Chondrocyte (in vitro differentiated cells): Measurements from ENCODE around the gene CADM1. TPM values are rescaled to one million over a fixed set of nuclear protein-coding genes. Genes with fewer than 3 reads are reported as not detected.

ENCODE experiments used
- DNase-seq: peaks from one replicate; pipeline ENCODE4 v3.0.0; 2021; ENCODE audit warnings: mixed read lengths, low spot score
- H3K27ac Mint-ChIP-seq: one replicate; pipeline ENCODE4 v1.8.0; 2021; ENCODE audit warnings: mild to moderate bottlenecking, moderate library complexity, mixed read lengths; ENCODE audit not compliant: unreplicated experiment
- H3K27me3 Mint-ChIP-seq: 2 replicates; pipeline ENCODE4 v1.8.0; 2021; ENCODE audit warnings: low read depth, mixed read lengths
- H3K36me3 Mint-ChIP-seq: 2 replicates; pipeline ENCODE4 v1.8.0; 2021; ENCODE audit warnings: low read depth, mixed read lengths
- H3K4me1 Mint-ChIP-seq: 2 replicates; pipeline ENCODE4 v1.8.0; 2021; ENCODE audit warnings: low read depth, mild to moderate bottlenecking, mixed read lengths
- H3K4me3 Mint-ChIP-seq: one replicate; pipeline ENCODE4 v1.8.0; 2021; ENCODE audit warnings: mild to moderate bottlenecking, moderate library complexity, mixed read lengths; ENCODE audit not compliant: unreplicated experiment
- H3K9me3 Mint-ChIP-seq: 2 replicates; pipeline ENCODE4 v1.8.0; 2021; ENCODE audit warnings: low read depth, mixed read lengths
- total RNA-seq: library from RNA; stranded (reverse); gene quantifications from 3 replicates; pipeline ENCODE4 v1.2.1, GENCODE V29; 2021
- TF ChIP-seq, protein P1 (sequence below): fragments of 200-600 bp; sonication (generic); IDR thresholded peaks from 2 replicates; pipeline ENCODE4 v1.5.0; 2021; ENCODE audit warnings: antibody characterized with exemption, mild to moderate bottlenecking, moderate library complexity

The CADM1 gene
- total RNA-seq, 1 donor from 2014 or later = 29.0 TPM

DNA sequence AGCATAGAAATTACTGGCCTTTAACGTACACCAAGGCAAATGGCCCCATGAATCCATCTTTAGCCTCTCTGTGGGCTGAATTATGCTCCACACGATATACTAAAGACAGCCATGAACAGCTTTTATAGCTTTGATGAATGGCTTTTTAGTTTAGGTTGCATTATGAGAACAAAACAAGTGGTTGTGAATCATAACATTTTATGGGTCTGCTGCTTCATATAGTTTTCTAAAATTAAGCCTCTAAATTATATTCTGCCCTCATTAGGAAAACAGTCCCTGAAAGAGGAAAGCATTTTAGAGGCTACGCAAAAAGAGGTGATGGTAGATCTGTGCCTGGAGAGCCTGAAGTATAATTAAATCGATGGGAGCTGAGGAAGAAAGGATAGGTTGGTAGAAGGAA, 221.3 kb downstream of the CADM1 start:
- H3K4me3 Mint-ChIP-seq = no peak overlapping the region
- H3K36me3 Mint-ChIP-seq = no peaks in the 10 kb centered on the region
- H3K27ac Mint-ChIP-seq = no peak overlapping the region
- peaks cover 17% of the 10 kb centered on the region for H3K4me1 Mint-ChIP-seq
- DNase-seq = no peak
- H3K9me3 Mint-ChIP-seq = no peaks in the 10 kb centered on the region
- H3K27me3 Mint-ChIP-seq = no peaks in the 10 kb centered on the region
- TF ChIP-seq, protein P1, sequence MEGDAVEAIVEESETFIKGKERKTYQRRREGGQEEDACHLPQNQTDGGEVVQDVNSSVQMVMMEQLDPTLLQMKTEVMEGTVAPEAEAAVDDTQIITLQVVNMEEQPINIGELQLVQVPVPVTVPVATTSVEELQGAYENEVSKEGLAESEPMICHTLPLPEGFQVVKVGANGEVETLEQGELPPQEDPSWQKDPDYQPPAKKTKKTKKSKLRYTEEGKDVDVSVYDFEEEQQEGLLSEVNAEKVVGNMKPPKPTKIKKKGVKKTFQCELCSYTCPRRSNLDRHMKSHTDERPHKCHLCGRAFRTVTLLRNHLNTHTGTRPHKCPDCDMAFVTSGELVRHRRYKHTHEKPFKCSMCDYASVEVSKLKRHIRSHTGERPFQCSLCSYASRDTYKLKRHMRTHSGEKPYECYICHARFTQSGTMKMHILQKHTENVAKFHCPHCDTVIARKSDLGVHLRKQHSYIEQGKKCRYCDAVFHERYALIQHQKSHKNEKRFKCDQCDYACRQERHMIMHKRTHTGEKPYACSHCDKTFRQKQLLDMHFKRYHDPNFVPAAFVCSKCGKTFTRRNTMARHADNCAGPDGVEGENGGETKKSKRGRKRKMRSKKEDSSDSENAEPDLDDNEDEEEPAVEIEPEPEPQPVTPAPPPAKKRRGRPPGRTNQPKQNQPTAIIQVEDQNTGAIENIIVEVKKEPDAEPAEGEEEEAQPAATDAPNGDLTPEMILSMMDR = no peak

DNA sequence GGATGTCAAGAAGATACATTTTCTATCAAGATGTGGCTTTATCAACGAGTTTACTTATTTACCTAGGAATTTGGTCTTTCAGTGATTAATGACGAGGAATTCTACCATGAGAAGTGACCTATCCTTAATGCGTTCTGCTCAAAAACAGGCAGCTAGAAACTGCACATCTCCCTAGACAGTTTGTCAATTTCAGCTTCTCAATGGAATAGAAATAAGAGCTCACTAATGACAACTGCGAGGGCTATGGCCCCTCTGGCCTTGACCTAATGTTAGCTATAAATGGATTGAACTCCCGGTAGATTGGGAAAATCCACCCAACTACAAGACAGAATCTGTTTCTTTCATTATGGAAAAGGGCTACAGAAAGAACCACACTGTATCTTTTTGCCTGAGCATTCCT, 223.4 kb downstream of the CADM1 start:
- peak overlapping the region; percentile 9 for H3K27ac Mint-ChIP-seq
- DNase-seq = no peak
- no peaks in the 10 kb centered on the region for H3K36me3 Mint-ChIP-seq
- no peaks in the 10 kb centered on the region for H3K27me3 Mint-ChIP-seq
- no peaks in the 10 kb centered on the region for H3K9me3 Mint-ChIP-seq
- peaks cover 9% of the 10 kb centered on the region for H3K4me1 Mint-ChIP-seq
- no peak overlapping the region for H3K4me3 Mint-ChIP-seq
- TF ChIP-seq, protein P1 = no peak

DNA sequence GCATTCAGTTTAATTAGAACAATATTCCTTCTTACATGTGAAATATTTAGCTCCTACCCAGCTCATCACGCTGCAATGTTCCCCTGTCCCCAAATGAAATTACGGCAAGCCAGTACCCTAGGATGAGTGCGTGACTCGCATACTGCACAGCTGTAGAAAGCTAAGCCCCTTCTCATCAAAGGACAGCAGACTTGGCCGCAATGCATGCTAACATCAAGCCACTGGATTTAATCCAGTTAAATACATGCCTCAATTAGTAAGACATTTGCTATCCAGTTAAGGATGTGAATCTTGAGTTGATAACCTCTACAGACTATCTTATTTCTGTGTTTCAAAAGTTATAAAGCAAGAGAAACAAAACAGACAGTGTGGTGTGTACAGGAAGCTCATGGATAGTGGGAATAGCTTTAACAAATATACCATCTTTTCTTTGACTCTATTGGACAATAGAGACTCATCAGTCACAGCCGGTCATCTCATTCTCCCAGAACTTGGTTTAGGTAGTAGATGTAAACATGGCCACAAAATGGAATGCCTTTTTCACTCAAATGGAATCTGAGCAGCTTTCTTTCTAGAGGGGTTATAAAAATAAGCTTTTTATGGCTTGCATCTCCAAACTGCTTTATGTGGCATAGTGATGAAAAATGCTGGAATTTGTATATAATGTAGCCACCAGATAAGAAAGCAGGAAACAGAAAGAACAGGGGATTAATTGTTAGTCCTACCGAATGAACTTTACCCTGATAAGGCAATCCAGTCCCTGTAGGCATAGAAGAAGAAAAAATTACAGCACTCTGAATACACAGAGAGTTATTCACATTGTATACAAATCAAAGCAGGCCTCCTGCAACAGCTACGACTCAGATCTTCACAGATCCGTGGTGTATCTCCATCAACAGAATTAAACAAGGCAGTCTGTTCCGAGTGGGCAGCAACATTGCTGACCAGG, 224.1 kb downstream of the CADM1 start:
- DNase-seq = no peak
- H3K27ac Mint-ChIP-seq = peak overlapping the region; percentile 9
- H3K4me3 Mint-ChIP-seq = no peak overlapping the region

DNA sequence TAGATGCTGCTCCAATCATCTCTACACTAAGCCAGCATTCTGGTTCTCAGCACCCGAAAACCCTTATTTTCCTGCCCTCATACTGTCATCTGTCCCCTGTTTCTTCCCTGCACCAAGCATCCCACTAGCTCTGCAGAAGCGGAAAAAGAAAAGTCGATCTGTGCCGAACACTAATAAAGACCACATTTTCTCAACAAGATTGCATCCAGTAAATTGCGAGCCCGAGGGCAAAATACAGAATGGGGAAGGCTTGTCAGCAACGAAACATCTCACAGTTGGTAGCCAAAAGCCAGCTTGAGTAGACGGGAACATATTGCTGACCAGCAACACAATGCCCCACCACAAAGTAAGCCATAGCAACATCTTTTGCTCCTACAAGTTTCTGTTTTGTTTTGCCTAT, 227.4 kb downstream of the CADM1 start:
- no peak for DNase-seq
- Mint-ChIP-seq H3K27me3 (no peaks in the 10 kb centered on the region), H3K4me1 (peaks cover 9% of the 10 kb centered on the region), H3K27ac (no peak overlapping the region), H3K4me3 (no peak overlapping the region), H3K9me3 (no peaks in the 10 kb centered on the region), H3K36me3 (no peaks in the 10 kb centered on the region)
- TF ChIP-seq, protein P1 = no peak

More for the DNA sequence above, 224.1 kb downstream of the CADM1 start:
- H3K4me1 Mint-ChIP-seq = peaks cover 9% of the 10 kb centered on the region
- H3K27me3 Mint-ChIP-seq = no peaks in the 10 kb centered on the region
- H3K9me3 Mint-ChIP-seq = no peaks in the 10 kb centered on the region
- H3K36me3 Mint-ChIP-seq = no peaks in the 10 kb centered on the region
- TF ChIP-seq, protein P1 = no peak

DNA sequence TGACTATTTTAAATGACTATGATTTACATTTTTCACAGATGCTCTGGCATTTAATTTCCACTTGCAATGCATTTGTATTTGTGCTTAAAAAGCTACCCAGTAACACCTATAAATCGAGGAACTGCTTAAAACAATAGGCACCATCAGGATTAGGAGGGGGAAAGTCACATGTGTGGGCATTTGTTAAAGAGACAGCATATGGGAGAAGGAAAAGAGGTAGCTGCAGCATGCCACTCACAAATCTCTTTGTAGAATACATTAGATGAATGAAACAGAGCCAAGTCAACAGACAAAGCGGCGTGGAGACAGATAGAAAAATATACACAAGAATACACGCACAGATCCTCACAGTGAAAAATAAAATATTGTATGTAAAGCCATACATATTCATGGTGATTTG, 228.0 kb downstream of the CADM1 start:
- no peak for DNase-seq
- Mint-ChIP-seq H3K4me3 (no peak overlapping the region), H3K36me3 (no peaks in the 10 kb centered on the region), H3K27ac (no peak overlapping the region), H3K4me1 (peaks cover 9% of the 10 kb centered on the region), H3K9me3 (no peaks in the 10 kb centered on the region), H3K27me3 (no peaks in the 10 kb centered on the region)
- TF ChIP-seq, protein P1 = no peak
